Hematopoietic multipotent progenitor cell (in vitro differentiated cells): Measurements from ENCODE around the gene PTPRE. TPM values are rescaled to one million over a fixed set of nuclear protein-coding genes. Genes with fewer than 3 reads are reported as not detected.

Experiments used
- DNase-seq, 3 donors: peaks; one replicate each; pipeline ENCODE4 v3.0.0-alpha.2; 2011 to 2015; ENCODE audit warnings: low read depth in 2 of 3, low spot score in 2 of 3
- total RNA-seq: library from RNA; depleted of rRNA; stranded (reverse); fragments of >200 nt; gene quantifications from one replicate; pipeline ENCODE4 v1.2.3, GENCODE V29; 2012

Gene PTPRE
- total RNA-seq, 1 donor: 86.2 TPM

GRCh38 chr10:127905848-127906261 lies 1.0 kb upstream of the PTPRE start:
- no peak for DNase-seq

- peak in 2 of 3 donors; percentile 22 to 24 for DNase-seq
Measured at GRCh38 chr10:127907411-127908105, 655 bp downstream of the PTPRE start.

- DNase-seq: no peak
Measured at GRCh38 chr10:127908106-127908958, 1.4 kb downstream of the PTPRE start.

GRCh38 chr10:127908959-127909267 lies 2.0 kb downstream of the PTPRE start:
- no peak for DNase-seq

GRCh38 chr10:127909716-127910463 lies 3.0 kb downstream of the PTPRE start:
- no peak for DNase-seq

GRCh38 chr10:127910464-127910770 lies 3.5 kb downstream of the PTPRE start:
- DNase-seq: no peak

- no peak for DNase-seq
Measured at GRCh38 chr10:127911218-127911866, 4.4 kb downstream of the PTPRE start.

- DNase-seq: no peak
Measured at GRCh38 chr10:127911867-127912257, 5.0 kb downstream of the PTPRE start.

- no peak for DNase-seq
Measured at GRCh38 chr10:127912607-127913367, 5.9 kb downstream of the PTPRE start.

GRCh38 chr10:127913368-127913759 lies 6.5 kb downstream of the PTPRE start:
- no peak for DNase-seq

GRCh38 chr10:127915324-127915723 lies 8.4 kb downstream of the PTPRE start:
- no peak for DNase-seq

- DNase-seq: no peak
Measured at GRCh38 chr10:127916826-127917225, 9.9 kb downstream of the PTPRE start.

- DNase-seq: no peak
Measured at GRCh38 chr10:127918572-127918971, 11.7 kb downstream of the PTPRE start.

GRCh38 chr10:127919418-127920271 lies 12.7 kb downstream of the PTPRE start:
- DNase-seq: peak in 1 of 3 donors; percentile 24

- DNase-seq: no peak
Measured at GRCh38 chr10:127920306-127921074, 13.6 kb downstream of the PTPRE start.

- no peak for DNase-seq
Measured at GRCh38 chr10:127921075-127921752, 14.3 kb downstream of the PTPRE start.

- no peak for DNase-seq
Measured at GRCh38 chr10:127921753-127922145, 14.8 kb downstream of the PTPRE start.

- no peak for DNase-seq
Measured at GRCh38 chr10:127922206-127922605, 15.3 kb downstream of the PTPRE start.
